GM12878 (cell line): ENCODE results near the gene CLIC5. TPM values are rescaled to one million over a fixed set of nuclear protein-coding genes. Genes with fewer than 3 reads are reported as not detected.
A peak's percentile ranks its signal among the peaks of the same experiment; 100 is the strongest.

ENCODE experiments used
- ATAC-seq: fragments of 200-7000 bp; cut with Tn5 transposase; 3 replicates; pipeline ENCODE4 v1.9.1; 2020; ENCODE audit warnings: mild to moderate bottlenecking, moderate library complexity
- BruUV-seq: library from RNA; stranded (reverse); fragments of 400-500 nt; replicated peaks from 2 replicates; lab custom pipeline; 2021; lab: Mats Ljungman, UMichigan
- CTCF ChIA-PET: fragments of 300-600 bp; sonication (Branson Sonifier 250); formaldehyde crosslinking; extraction: SDS; loops from one replicate; lab custom pipeline; 2021; ENCODE audit warnings: inconsistent platforms; lab: Yijun Ruan, JAX
- POLR2A ChIA-PET: fragments of 350-600 bp; formaldehyde crosslinking; extraction: SDS; loops from one replicate; lab custom pipeline; 2021; ENCODE audit warnings: inconsistent platforms; lab: Charles Lee
- RAD21 ChIA-PET: fragments of 300-600 bp; sonication (Branson Sonifier 250); formaldehyde crosslinking; loops from one replicate; lab custom pipeline; 2023; ENCODE audit warnings: antibody characterized with exemption; ENCODE audit not compliant: unreplicated experiment; lab: Charles Lee
- SMC1A ChIA-PET: fragments of 300-600 bp; sonication (Branson Sonifier 250); formaldehyde crosslinking; loops from one replicate; lab custom pipeline; 2023; ENCODE audit not compliant: unreplicated experiment, uncharacterized antibody; lab: Charles Lee
- DNase-seq: peaks from one replicate; pipeline ENCODE4 v3.0.0-alpha.2; 2011; ENCODE audit warnings: low read depth, low spot score
- FAIRE-seq: peaks from 3 replicates; lab custom pipeline; 2011; peaks lifted over from hg19 to GRCh38; lab: Jason Lieb, UNC
- H2AFZ ChIP-seq: 2 replicates; pipeline ENCODE4 v1.6.0; 2011; ENCODE audit warnings: low read depth, low read length, control low read depth; ENCODE audit not compliant: control insufficient read depth
- H3K27ac ChIP-seq: 2 replicates; pipeline ENCODE4 v1.5.1; 2011; ENCODE audit warnings: control low read depth; ENCODE audit not compliant: control insufficient read depth, insufficient read depth
- H3K27me3 ChIP-seq, 2 experiments: replicated peaks in 1 of 2; 2 replicates each; pipeline versions ENCODE4 v1.6.0 to v1.6.1; 2011; ENCODE audit warnings: low read length in 1 of 2; ENCODE audit not compliant: control insufficient read depth in 2 of 2, insufficient read depth in 2 of 2
- H3K36me3 ChIP-seq, 2 experiments: 2 replicates each; pipeline ENCODE4 v1.5.1; 2011; ENCODE audit warnings: low read length in 1 of 2; ENCODE audit not compliant: control insufficient read depth in 2 of 2, insufficient read depth in 2 of 2
- H3K4me1 ChIP-seq: 2 replicates; pipeline ENCODE4 v1.6.1; 2011; ENCODE audit warnings: mild to moderate bottlenecking, low read length, moderate library complexity, mixed read lengths; ENCODE audit not compliant: control insufficient read depth, insufficient read depth
- H3K4me2 ChIP-seq: 2 replicates; pipeline ENCODE4 v1.6.0; 2011; ENCODE audit warnings: control low read depth; ENCODE audit not compliant: control insufficient read depth, insufficient read depth
- H3K4me3 ChIP-seq: fragments of 200-600 bp; sonication (generic); 2 replicates; pipeline ENCODE4 v1.5.1; 2016
- H3K79me2 ChIP-seq: 2 replicates; pipeline ENCODE4 v1.6.0; 2011; ENCODE audit warnings: low read length; ENCODE audit not compliant: control insufficient read depth, insufficient read depth
- H3K9ac ChIP-seq: 2 replicates; pipeline ENCODE4 v1.8.0; 2011; ENCODE audit warnings: low read length, control low read depth, mixed read lengths; ENCODE audit not compliant: control insufficient read depth, insufficient read depth
- H3K9me3 ChIP-seq: replicated peaks from 3 replicates; pipeline ENCODE4 v1.5.1; 2011; ENCODE audit warnings: mild to moderate bottlenecking, low read length; ENCODE audit not compliant: control insufficient read depth, insufficient read depth
- H4K20me1 ChIP-seq: 2 replicates; pipeline ENCODE4 v1.6.0; 2011; ENCODE audit not compliant: control insufficient read depth, insufficient read depth
- FOS ChIP-seq: IDR thresholded peaks from 3 replicates; pipeline ENCODE4 v1.6.1; 2011; ENCODE audit warnings: borderline replicate concordance; ENCODE audit not compliant: insufficient read length; ENCODE audit errors: extremely low read depth
- NBN ChIP-seq: fragments of 450-650 bp; IDR thresholded peaks from 2 replicates; pipeline ENCODE4 v1.6.1; 2016
- NFYA ChIP-seq: IDR thresholded peaks from 2 replicates; pipeline ENCODE4 v1.6.1; 2011; ENCODE audit warnings: low read depth, mild to moderate bottlenecking, low read length, improper control_type of control experiment, borderline replicate concordance
- SUZ12 ChIP-seq: fragments of 200-600 bp; sonication (generic); IDR thresholded peaks from one replicate; pipeline ENCODE4 v1.6.1; 2018; ENCODE audit warnings: antibody characterized with exemption, mild to moderate bottlenecking; ENCODE audit not compliant: unreplicated experiment
- ZNF592 ChIP-seq: fragments of 450-650 bp; IDR thresholded peaks from 2 replicates; pipeline ENCODE4 v1.6.1; 2017; ENCODE audit warnings: mild to moderate bottlenecking, moderate library complexity
- WGBS: methylation state at CpG from one replicate; pipeline ENCODE4 v1.1.6; 2016; ENCODE audit warnings: low lambda C conversion rate; ENCODE audit not compliant: insufficient replicate concordance, insufficient coverage; ENCODE audit errors: missing lambda C conversion rate; 5-methylcytosine and 5-hydroxymethylcytosine counted together
- in situ Hi-C: fragments of 300-500 bp; cut with MboI; formaldehyde crosslinking; loops from 9 replicates; pipeline ENCODE4 v1.14.3; 2018; ENCODE audit warnings: mixed read lengths
- intact Hi-C: fragments of 100-400 bp; cut with micrococcal nuclease; formaldehyde crosslinking; loops from one replicate; pipeline ENCODE4 v1.14.2; 2022; ENCODE audit not compliant: unreplicated experiment
- polyA plus RNA-seq, 11 experiments: library from polyadenylated mRNA; depleted of rRNA in 4 of 11; unstranded in 6 of 11; stranded (reverse) in 5 of 11; fragments of >200 nt; fragmentation: Nextera tagmentation in 4 of 11; fragmentation: Illumina TruSeq in 1 of 11; extraction: Ambion mirVana in 4 of 11; extraction: Trizol in 1 of 11; gene quantifications; 1 replicate in 1 of 11; 2 replicates in 10 of 11; pipeline versions ENCODE4 v1.2.1 to v1.2.3, GENCODE V29; 2011 to 2016; ENCODE audit warnings: inconsistent platforms in 2 of 11, missing spikeins in 2 of 11, low read depth in 1 of 11
- total RNA-seq, 4 experiments: library from RNA; depleted of rRNA in 3 of 4; stranded (reverse); fragments of >200 nt in 3 of 4; fragmentation: Illumina TruSeq in 1 of 4; extraction: Trizol in 1 of 4; gene quantifications; 2 replicates each; pipeline versions ENCODE4 v1.2.1 to v1.2.3, GENCODE V29; 2013 to 2021
- TF ChIP-seq, protein P1 (sequence below): IDR thresholded peaks from 2 replicates; pipeline ENCODE4 v1.6.1; 2012; ENCODE audit warnings: low read depth, low read length, improper control_type of control experiment
- TF ChIP-seq, protein P2 (sequence below): fragments of 450-650 bp; IDR thresholded peaks from 2 replicates; pipeline ENCODE4 v1.6.1; 2014; ENCODE audit warnings: mild to moderate bottlenecking
- TF ChIP-seq, protein P3 (sequence below): fragments of 450-650 bp; IDR thresholded peaks from 2 replicates; pipeline ENCODE4 v1.6.1; 2017; ENCODE audit warnings: antibody characterized with exemption, mild to moderate bottlenecking, moderate library complexity

CLIC5 gene
- total and polyA plus RNA-seq, 10 of the 15 experiments (the other 5 are each of a cell fraction or from before 2014, with no cell fraction given), result 0.01 to 0.08 (median 0.02) TPM; not detected in 7

GRCh38 chr6:46012834-46013233 lies 2.8 kb downstream of the CLIC5 start (continued):
- no peak for TF ChIP-seq ZNF592

DNA sequence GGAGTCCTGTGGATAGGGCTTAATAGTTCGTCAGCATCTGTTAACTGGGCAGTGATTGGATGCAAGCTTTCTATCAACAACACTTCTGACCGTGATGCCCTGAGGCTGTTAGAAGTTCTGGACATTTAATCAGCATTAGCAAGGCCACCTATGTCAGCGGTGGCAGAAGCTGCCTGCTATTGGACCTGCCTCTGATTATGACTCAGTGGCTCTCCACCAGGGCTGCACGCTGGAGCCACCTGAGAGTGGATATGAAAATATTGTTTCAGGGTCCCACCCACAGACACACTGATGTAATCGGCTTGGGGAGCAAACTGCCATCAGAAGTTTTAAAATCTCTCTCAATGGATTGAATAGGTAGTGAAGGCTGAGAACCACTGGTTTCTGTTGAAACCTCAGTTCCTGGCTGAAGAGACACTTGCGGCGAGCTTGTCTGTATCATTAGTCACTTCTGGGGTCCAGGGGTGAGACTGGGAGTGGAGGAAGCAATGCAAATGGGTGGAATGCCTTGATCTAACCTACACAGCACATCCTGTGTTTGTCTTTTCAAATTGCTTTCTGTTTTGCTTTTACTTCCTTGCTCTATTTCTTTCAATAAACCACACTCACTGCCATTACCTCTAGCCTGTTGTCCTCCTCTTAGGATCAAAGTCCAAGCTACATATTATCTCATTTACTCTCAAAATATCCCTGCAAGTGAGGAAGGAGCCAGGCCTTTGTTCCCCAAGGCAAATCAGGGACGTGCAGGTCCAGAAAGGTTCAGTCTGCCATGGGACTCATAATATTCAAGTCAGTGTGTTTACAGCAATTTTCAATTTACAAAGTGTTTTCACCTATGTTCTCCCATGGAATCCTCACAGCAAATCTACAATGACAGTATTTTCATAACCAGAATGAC lies 4.2 kb downstream of the CLIC5 start:
- Histone ChIP-seq H3K9ac (no peak overlapping the region), H3K4me1 (peaks cover 10% of the 10 kb centered on the region), H3K27ac (no peak overlapping the region), H3K27me3 (peaks cover 6 to 18% of the 10 kb centered on the region in 2 experiments), H3K4me2 (peak overlapping the region; percentile 57), H4K20me1 (no peaks in the 10 kb centered on the region), H3K79me2 (no peaks in the 10 kb centered on the region), H3K36me3 (no peaks in the 10 kb centered on the region), H2AFZ (peak overlapping the region; percentile 44; the same call in 1 of the 2 replicates), H3K4me3 (no peak overlapping the region), H3K9me3 (no peaks in the 10 kb centered on the region; the same call in 2 of the 3 replicates)
- SMC1A ChIA-PET, result interaction anchor here (0.6 to 1.7 kb wide), 4 partner anchors 10 to 1221 kb away, joined by 3 to 6 read pairs (median 3); no protein-coding TSS in a partner anchor
- intact Hi-C loops (no loop called here), in situ Hi-C loops (no loop called here)
- CTCF ChIA-PET, result interaction anchor here (0.9 kb wide), 1 partner anchor 209 kb away, joined by 3 read pairs; no protein-coding TSS in a partner anchor
- ATAC-seq (peak; percentile 91), FAIRE-seq (peak; percentile 90), DNase-seq (peak; percentile 71)
- BruUV-seq, result no TSS peak
- 5% methylated on average over 8 of the region's 8 CpGs for WGBS
- RAD21 ChIA-PET, result interaction anchor here (1.2 to 1.5 kb wide), 3 partner anchors 29 to 209 kb away, joined by 3 read pairs; no protein-coding TSS in a partner anchor
- POLR2A ChIA-PET, result no interaction called here
- TF ChIP-seq NFYA, result no peak
- TF ChIP-seq, protein P1, sequence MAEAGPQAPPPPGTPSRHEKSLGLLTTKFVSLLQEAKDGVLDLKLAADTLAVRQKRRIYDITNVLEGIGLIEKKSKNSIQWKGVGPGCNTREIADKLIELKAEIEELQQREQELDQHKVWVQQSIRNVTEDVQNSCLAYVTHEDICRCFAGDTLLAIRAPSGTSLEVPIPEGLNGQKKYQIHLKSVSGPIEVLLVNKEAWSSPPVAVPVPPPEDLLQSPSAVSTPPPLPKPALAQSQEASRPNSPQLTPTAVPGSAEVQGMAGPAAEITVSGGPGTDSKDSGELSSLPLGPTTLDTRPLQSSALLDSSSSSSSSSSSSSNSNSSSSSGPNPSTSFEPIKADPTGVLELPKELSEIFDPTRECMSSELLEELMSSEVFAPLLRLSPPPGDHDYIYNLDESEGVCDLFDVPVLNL, result no peak
- TF ChIP-seq, protein P2, sequence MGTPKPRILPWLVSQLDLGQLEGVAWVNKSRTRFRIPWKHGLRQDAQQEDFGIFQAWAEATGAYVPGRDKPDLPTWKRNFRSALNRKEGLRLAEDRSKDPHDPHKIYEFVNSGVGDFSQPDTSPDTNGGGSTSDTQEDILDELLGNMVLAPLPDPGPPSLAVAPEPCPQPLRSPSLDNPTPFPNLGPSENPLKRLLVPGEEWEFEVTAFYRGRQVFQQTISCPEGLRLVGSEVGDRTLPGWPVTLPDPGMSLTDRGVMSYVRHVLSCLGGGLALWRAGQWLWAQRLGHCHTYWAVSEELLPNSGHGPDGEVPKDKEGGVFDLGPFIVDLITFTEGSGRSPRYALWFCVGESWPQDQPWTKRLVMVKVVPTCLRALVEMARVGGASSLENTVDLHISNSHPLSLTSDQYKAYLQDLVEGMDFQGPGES, result no peak
- no peak for TF ChIP-seq FOS
- TF ChIP-seq, protein P3, sequence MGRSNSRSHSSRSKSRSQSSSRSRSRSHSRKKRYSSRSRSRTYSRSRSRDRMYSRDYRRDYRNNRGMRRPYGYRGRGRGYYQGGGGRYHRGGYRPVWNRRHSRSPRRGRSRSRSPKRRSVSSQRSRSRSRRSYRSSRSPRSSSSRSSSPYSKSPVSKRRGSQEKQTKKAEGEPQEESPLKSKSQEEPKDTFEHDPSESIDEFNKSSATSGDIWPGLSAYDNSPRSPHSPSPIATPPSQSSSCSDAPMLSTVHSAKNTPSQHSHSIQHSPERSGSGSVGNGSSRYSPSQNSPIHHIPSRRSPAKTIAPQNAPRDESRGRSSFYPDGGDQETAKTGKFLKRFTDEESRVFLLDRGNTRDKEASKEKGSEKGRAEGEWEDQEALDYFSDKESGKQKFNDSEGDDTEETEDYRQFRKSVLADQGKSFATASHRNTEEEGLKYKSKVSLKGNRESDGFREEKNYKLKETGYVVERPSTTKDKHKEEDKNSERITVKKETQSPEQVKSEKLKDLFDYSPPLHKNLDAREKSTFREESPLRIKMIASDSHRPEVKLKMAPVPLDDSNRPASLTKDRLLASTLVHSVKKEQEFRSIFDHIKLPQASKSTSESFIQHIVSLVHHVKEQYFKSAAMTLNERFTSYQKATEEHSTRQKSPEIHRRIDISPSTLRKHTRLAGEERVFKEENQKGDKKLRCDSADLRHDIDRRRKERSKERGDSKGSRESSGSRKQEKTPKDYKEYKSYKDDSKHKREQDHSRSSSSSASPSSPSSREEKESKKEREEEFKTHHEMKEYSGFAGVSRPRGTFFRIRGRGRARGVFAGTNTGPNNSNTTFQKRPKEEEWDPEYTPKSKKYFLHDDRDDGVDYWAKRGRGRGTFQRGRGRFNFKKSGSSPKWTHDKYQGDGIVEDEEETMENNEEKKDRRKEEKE, result no peak
- no peak for TF ChIP-seq SUZ12
- TF ChIP-seq NBN, result 0 out of 2 replicates have a peak, but pooled peaks have one; percentile 21
